Subcutaneous adipose tissue (tissue), 4 donors: ENCODE measurements around the gene TEX13A. TPM values are rescaled to one million over a fixed set of nuclear protein-coding genes. Genes with fewer than 3 reads are reported as not detected.

Source experiments
- CTCF ChIP-seq: fragments of 450-650 bp; IDR thresholded peaks from one replicate; pipeline ENCODE4 v1.5.1; 2016; ENCODE audit warnings: low read depth, mild to moderate bottlenecking, control low read depth, antibody characterized with exemption, moderate library complexity
- total RNA-seq, 4 donors: library from RNA; depleted of rRNA; stranded (reverse); fragments of >200 nt; gene quantifications; one replicate each; pipeline ENCODE4 v1.1.0, GENCODE V29; 2016

TEX13A gene, protein sequence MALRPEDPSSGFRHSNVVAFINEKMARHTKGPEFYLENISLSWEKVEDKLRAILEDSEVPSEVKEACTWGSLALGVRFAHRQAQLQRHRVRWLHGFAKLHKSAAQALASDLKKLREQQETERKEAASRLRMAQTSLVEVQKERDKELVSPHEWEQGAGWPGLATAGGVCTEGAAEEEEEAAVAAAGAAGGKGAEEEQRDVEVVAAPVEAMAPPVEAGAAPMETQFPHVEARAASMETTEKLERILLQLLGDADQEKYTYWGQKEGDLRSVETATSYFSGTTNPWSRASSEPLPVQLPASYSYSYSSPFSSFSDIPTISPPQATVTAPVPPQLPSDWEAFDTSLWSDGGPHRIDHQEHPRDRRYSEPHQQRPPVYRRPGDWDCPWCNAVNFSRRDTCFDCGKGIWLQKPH
- total RNA-seq: not detected

DNA sequence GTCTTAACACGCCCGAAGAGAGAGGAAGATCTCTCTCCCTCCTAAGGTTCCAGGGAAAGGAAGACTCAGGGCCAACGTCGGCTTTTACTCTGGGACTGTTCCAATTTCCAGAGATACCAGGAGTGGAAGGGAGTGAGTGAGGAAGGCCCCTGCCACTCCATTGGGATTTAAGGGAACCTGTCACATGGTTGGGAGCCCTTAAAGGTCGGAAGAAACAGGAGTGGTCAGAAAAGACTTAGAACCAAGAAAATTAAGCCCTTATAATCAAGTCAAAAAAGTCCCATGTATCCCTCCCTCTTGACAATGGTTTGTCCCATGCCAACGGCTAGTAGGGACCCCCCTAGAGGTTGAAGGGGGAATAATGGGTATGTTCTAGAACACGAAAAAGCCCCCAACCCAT lies at the start of gene TEX13A:
TEX13A (minus strand) TSS at position 59 of the 400 bp plus-strand sequence. CDS start 297 bp downstream, outside the sequence.
- no peak for TF ChIP-seq CTCF

GRCh38 chrX:105269386-105269785 lies 48.9 kb upstream of the TEX13A start:
- TF ChIP-seq CTCF: no peak

GRCh38 chrX:105267167-105267566 lies 46.7 kb upstream of the TEX13A start:
- no peak for TF ChIP-seq CTCF

GRCh38 chrX:105266456-105266855 lies 46.0 kb upstream of the TEX13A start:
- no peak for TF ChIP-seq CTCF

GRCh38 chrX:105265093-105265492 lies 44.6 kb upstream of the TEX13A start:
- TF ChIP-seq CTCF: no peak

DNA sequence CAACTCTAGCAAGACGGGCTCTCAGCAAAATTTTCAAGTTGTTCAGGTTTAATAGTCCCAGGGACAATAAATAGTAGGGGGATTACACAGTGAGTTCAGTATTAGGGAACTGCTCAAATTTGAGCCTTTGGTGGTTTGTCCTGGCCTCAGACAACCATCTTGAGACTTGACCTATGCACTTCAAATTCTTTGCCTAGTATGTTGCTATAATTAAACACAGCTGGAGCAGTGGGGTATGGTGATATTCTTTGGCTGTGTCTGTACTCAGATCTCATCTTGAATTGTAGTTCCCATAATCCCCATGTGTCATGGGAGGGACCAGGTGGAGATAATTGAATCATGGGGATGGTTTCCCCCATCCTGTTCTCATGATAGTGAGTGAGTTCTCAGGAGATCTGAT lies 43.3 kb upstream of the TEX13A start:
- no peak for TF ChIP-seq CTCF

DNA sequence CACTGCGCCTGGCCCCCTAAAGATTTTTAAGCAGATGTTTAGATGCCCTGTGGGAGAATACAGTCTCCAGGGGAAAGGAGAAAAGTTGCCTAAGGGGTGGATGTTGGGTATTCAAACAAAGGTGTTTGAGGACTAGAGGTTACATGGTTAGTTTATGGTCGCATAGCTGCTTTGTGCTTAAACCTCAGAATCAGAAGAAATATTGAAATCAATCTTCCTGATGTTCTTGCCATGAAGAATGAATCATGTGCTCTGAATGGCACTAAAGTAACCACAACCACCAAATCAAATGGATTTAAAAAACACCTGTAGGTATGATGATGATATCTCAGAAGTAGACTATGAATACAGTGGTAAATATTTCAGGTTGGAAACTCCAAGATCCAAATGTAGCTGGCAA lies 42.7 kb upstream of the TEX13A start:
- no peak for TF ChIP-seq CTCF
